GM10248 (cell line): ENCODE data around the gene PGA3.
"Not testable (repeated sequence)": the region's sequence is repeated elsewhere in the genome, so short reads cannot be mapped to it uniquely, and the experiment has no call there.

ENCODE experiments used
- CTCF ChIA-PET: fragments of 300-600 bp; sonication (Branson Sonifier 250); formaldehyde crosslinking; extraction: SDS; loops from one replicate; lab custom pipeline; 2021; ENCODE audit warnings: antibody characterized with exemption; lab: Yijun Ruan, JAX
- POLR2A ChIA-PET: fragments of 350-650 bp; sonication (Branson Sonifier 250); formaldehyde crosslinking; extraction: SDS; loops from one replicate; lab custom pipeline; 2020; ENCODE audit warnings: antibody characterized with exemption; lab: Yijun Ruan, JAX
- DNase-seq: peaks from one replicate; pipeline ENCODE4 v3.0.0; 2012; ENCODE audit errors: extremely low spot score
- TF ChIP-seq, protein P1 (sequence below): IDR thresholded peaks from 2 replicates; pipeline ENCODE4 v1.5.1; 2012; ENCODE audit warnings: mild to moderate bottlenecking, low read depth; ENCODE audit errors: extremely low read depth, missing control alignments, control extremely low read depth

Gene PGA3

DNA sequence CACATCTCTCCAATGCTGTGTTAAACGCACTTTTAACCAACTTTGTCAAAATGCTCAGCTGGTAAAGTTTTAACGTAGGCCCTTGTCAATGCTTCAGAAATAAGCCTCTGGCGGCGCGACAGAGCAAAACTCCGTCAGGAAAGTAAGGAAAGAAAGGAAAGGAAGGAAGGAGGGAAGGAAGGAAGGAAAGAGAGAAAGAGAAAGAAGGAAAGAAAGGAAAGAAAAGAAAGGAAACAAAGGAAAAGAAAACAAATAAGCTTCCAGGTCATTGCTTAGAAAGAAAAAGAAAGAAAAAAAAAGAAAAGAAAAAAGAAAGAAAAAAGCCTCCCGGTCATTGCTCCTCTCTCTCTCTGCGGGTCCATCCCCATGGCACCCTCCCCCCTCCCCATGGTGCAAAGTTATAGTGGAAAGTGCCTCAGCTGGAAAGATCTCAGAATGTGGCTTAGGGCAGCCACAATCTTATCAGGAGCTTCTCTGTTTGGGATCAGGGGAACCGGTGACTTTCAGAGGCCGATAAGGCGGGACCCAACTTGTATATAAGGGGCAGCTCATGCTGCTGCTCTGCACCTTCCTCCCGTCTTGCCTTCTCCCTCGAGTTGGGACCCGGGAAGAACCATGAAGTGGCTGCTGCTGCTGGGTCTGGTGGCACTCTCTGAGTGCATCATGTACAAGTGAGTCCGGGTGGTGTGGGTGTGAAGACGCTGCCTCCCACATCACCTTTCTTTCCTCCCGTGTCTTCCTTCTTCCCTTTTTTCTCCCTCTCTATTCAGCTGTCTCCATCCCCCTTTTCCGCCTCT is at the start of gene PGA3:
Gene PGA3 (plus strand): TSS at position 566 of the 797 bp plus-strand sequence. CDS start 50 bp downstream, at position 616.
- CTCF ChIA-PET, POLR2A ChIA-PET, DNase-seq: not testable (repeated sequence)

- TF ChIP-seq, protein P1, sequence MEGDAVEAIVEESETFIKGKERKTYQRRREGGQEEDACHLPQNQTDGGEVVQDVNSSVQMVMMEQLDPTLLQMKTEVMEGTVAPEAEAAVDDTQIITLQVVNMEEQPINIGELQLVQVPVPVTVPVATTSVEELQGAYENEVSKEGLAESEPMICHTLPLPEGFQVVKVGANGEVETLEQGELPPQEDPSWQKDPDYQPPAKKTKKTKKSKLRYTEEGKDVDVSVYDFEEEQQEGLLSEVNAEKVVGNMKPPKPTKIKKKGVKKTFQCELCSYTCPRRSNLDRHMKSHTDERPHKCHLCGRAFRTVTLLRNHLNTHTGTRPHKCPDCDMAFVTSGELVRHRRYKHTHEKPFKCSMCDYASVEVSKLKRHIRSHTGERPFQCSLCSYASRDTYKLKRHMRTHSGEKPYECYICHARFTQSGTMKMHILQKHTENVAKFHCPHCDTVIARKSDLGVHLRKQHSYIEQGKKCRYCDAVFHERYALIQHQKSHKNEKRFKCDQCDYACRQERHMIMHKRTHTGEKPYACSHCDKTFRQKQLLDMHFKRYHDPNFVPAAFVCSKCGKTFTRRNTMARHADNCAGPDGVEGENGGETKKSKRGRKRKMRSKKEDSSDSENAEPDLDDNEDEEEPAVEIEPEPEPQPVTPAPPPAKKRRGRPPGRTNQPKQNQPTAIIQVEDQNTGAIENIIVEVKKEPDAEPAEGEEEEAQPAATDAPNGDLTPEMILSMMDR = no peak
- POLR2A ChIA-PET = no interaction called here
- CTCF ChIA-PET = interaction anchor here (0.7 to 2.6 kb wide), 7 partner anchors 8 to 182 kb away, joined by 3 to 10 read pairs (median 3); partner anchors contain the start of genes CD6 and VPS37C
- DNase-seq = no peak
Observed at GRCh38 chr11:61153593-61154095, 49.7 kb upstream of the PGA3 start.

- TF ChIP-seq, protein P1 = no peak
- ChIA-PET CTCF (interaction anchor here (0.9 to 2.6 kb wide), 4 partner anchors 16 to 183 kb away, joined by 3 to 8 read pairs (median 4); partner anchors contain the start of gene CD6), POLR2A (no interaction called here)
- no peak for DNase-seq
Observed at GRCh38 chr11:61154528-61154927, 48.8 kb upstream of the PGA3 start.

DNA sequence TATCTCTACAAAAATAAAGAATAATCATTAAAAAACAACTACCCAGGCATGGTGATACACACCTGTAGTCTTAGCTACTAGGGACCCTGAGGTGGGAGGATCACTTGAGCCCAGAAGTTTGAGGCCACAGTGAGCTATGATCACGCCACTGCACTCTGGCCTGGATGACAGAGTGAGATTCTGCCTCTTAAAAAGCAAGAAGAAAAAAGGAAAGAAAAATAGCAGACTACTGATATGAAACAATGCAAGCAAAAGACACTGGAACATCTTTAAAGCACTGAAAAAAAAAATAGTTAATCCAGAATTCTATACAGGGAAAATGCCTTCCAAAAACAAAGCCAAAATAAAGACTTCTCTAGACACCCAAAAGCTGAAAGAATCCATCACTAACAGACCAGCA is 48.0 kb upstream of the PGA3 start:
- DNase-seq = no peak
- ChIA-PET CTCF (interaction anchor here (1.1 to 2.6 kb wide), 2 partner anchors 17 to 32 kb away, joined by 4 to 8 read pairs; no protein-coding TSS in a partner anchor), POLR2A (no interaction called here)
- TF ChIP-seq, protein P1 = no peak

DNA sequence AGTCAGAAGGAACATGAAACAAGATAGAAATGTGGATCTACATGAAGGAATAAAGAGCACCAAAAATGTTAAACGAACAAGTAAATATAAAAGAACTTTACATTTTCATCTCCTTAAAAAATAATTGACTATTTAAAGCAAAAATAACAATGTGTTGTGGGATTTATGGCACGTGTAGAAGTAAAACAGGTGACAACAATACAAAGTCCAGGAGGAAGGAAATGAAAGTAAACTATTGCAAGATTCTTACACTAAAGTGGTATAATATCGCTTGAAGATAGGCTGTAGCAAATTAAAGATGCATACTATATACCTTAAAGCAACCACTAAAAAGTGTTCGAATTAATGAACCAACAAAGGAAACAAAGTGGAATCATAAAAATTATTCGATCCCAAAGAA is 47.6 kb upstream of the PGA3 start:
- DNase-seq = no peak
- ChIA-PET POLR2A (no interaction called here), CTCF (no interaction called here)
- TF ChIP-seq, protein P1 = no peak

GRCh38 chr11:61157743-61158142 is 45.6 kb upstream of the PGA3 start:
- TF ChIP-seq, protein P1 = no peak
- POLR2A ChIA-PET = no interaction called here
- CTCF ChIA-PET = interaction anchor here (0.9 to 4.7 kb wide), 8 partner anchors 8 to 327 kb away, joined by 3 to 27 read pairs (median 4); no protein-coding TSS in a partner anchor
- no peak for DNase-seq
